Measurements from ENCODE around the gene AVPR2. TPM values are rescaled to one million over a fixed set of nuclear protein-coding genes. Genes with fewer than 3 reads are reported as not detected.

The AVPR2 gene
- polyA plus RNA-seq, 2 of the 4 experiments (the other 2 are of a cell fraction): not detected

DNA sequence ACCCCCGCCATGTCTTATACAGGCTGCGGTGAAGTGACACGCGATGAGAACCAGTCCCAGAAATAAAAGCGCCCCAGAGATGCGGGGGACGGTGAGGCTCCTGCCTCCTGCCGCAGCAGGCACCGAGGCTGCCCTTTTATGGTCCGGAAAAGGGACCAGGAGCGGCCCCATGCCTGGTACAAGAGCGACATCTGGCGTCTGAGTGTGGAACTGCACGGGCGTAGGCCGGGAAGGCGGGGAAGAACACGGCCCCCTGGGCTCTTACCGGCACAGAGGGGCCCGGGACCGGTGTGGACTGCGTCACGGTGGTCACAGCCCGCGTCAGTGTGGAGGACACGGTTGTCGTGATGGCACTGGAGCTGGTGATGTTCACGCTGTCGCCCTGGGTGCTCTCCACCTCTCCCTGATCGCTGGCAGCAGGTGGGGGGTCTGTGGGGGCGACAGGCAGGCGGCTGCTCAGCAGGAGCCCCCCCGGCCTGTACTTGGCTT, 48.9 kb downstream of the AVPR2 start:
- POLR2A ChIA-PET: no interaction called here

More for the DNA sequence above, 48.9 kb downstream of the AVPR2 start:
- WGBS (ENCODE audit: missing lambda C conversion rate): 30% methylated on average over 4 of the region's 33 CpGs
- Histone ChIP-seq H3K4me1 (0 out of 3 replicates have a peak, but pooled peaks cover 4% of the 10 kb centered on the region), H3K9me3 (no peaks in the 10 kb centered on the region), H3K4me3 (no peak overlapping the region), H3K4me2 (no peak overlapping the region), H3K27ac (peak overlapping the region in 1 of 2 experiments; percentile 74; a peak in 2 of 6 replicates)
- TF ChIP-seq, protein P1, sequence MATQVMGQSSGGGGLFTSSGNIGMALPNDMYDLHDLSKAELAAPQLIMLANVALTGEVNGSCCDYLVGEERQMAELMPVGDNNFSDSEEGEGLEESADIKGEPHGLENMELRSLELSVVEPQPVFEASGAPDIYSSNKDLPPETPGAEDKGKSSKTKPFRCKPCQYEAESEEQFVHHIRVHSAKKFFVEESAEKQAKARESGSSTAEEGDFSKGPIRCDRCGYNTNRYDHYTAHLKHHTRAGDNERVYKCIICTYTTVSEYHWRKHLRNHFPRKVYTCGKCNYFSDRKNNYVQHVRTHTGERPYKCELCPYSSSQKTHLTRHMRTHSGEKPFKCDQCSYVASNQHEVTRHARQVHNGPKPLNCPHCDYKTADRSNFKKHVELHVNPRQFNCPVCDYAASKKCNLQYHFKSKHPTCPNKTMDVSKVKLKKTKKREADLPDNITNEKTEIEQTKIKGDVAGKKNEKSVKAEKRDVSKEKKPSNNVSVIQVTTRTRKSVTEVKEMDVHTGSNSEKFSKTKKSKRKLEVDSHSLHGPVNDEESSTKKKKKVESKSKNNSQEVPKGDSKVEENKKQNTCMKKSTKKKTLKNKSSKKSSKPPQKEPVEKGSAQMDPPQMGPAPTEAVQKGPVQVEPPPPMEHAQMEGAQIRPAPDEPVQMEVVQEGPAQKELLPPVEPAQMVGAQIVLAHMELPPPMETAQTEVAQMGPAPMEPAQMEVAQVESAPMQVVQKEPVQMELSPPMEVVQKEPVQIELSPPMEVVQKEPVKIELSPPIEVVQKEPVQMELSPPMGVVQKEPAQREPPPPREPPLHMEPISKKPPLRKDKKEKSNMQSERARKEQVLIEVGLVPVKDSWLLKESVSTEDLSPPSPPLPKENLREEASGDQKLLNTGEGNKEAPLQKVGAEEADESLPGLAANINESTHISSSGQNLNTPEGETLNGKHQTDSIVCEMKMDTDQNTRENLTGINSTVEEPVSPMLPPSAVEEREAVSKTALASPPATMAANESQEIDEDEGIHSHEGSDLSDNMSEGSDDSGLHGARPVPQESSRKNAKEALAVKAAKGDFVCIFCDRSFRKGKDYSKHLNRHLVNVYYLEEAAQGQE (IDR thresholded peaks at IDR 0.05): no peak
- TF ChIP-seq NR3C1 (IDR thresholded peaks at IDR 0.05) (no peak), CHD4 (IDR thresholded peaks at IDR 0.05; ENCODE audit: borderline replicate concordance) (no peak), EHMT2 (IDR thresholded peaks at IDR 0.05; ENCODE audit: low read depth) (no peak), HMGXB4 (CRISPR knock-in tag; IDR thresholded peaks at IDR 0.05; ENCODE audit: borderline replicate concordance) (no peak), ATOH8 (CRISPR knock-in tag; IDR thresholded peaks at IDR 0.05; ENCODE audit: low read depth) (no peak), ZC3H11A (IDR thresholded peaks at IDR 0.05) (no peak), RNF2 (IDR thresholded peaks at IDR 0.05; ENCODE audit: borderline replicate concordance, low read depth) (no peak), RCOR1 (IDR thresholded peaks at IDR 0.05; ENCODE audit: low read depth, low read length) (no peak), SMC3 (IDR thresholded peaks at IDR 0.05) (peak; percentile 39; the same call in 2 of the 3 replicates), RARB (CRISPR knock-in tag; IDR thresholded peaks at IDR 0.05) (no peak), KDM1A (IDR thresholded peaks at IDR 0.05; ENCODE audit: low read depth) (no peak), KDM5A (IDR thresholded peaks at IDR 0.05) (no peak), EHF (CRISPR knock-in tag; IDR thresholded peaks at IDR 0.05) (no peak), CEBPB (IDR thresholded peaks at IDR 0.05) (no peak), JUN (IDR thresholded peaks at IDR 0.05) (peak in 1 of 2 experiments; percentile 15; a peak in 1 of 5 replicates), POLR2AphosphoS2 (conservative IDR thresholded peaks at IDR 0.05; ENCODE audit: low read length) (no peak), RAD21 (conservative IDR thresholded peaks at IDR 0.05 in 1 of 2, IDR thresholded peaks at IDR 0.05 in 1 of 2) (peak; percentile 65 to 75), HDAC2 (IDR thresholded peaks at IDR 0.05) (no peak), BHLHE40 (IDR thresholded peaks at IDR 0.05; ENCODE audit: low read depth, low read length) (no peak), FOXS1 (CRISPR knock-in tag; IDR thresholded peaks at IDR 0.05) (no peak), HOXB13 (CRISPR knock-in tag; IDR thresholded peaks at IDR 0.05; ENCODE audit: low read depth) (no peak), PHF8 (IDR thresholded peaks at IDR 0.05; ENCODE audit: borderline replicate concordance, low read depth) (no peak), CTCF (IDR thresholded peaks at IDR 0.05) (peak; percentile 70), HOXA7 (CRISPR knock-in tag; IDR thresholded peaks at IDR 0.05) (no peak), HEYL (CRISPR knock-in tag; IDR thresholded peaks at IDR 0.05) (no peak), FOSL2 (IDR thresholded peaks at IDR 0.05) (no peak), FOSL2 (CRISPR knock-in tag; IDR thresholded peaks at IDR 0.05) (no peak), ESRRA (IDR thresholded peaks at IDR 0.05; ENCODE audit: borderline replicate concordance, low read length) (no peak), ZSCAN20 (CRISPR knock-in tag; IDR thresholded peaks at IDR 0.05) (no peak)
- CTCF ChIA-PET: interaction anchor here (0.5 to 17.9 kb wide), 15 partner anchors 9 to 306 kb away, joined by 3 to 363 read pairs (median 5); partner anchors contain the start of genes ARHGAP4, HCFC1, NAA10 and PLXNB3
- DNase-seq (ENCODE audit: low read depth in 1 of 2, low spot score in 1 of 2) (peak; percentile 58 to 68), ATAC-seq (peak; percentile 38 to 74), FAIRE-seq (no peak)
